ENCODE data around the gene PPP1R7. TPM values are rescaled to one million over a fixed set of nuclear protein-coding genes. Genes with fewer than 3 reads are reported as not detected.
"Not testable (repeated sequence)": the region's sequence is repeated elsewhere in the genome, so short reads cannot be mapped to it uniquely, and the experiment has no call there.

Gene PPP1R7
- total RNA-seq, 1 donor from 2014 or later = 61.5 TPM

DNA sequence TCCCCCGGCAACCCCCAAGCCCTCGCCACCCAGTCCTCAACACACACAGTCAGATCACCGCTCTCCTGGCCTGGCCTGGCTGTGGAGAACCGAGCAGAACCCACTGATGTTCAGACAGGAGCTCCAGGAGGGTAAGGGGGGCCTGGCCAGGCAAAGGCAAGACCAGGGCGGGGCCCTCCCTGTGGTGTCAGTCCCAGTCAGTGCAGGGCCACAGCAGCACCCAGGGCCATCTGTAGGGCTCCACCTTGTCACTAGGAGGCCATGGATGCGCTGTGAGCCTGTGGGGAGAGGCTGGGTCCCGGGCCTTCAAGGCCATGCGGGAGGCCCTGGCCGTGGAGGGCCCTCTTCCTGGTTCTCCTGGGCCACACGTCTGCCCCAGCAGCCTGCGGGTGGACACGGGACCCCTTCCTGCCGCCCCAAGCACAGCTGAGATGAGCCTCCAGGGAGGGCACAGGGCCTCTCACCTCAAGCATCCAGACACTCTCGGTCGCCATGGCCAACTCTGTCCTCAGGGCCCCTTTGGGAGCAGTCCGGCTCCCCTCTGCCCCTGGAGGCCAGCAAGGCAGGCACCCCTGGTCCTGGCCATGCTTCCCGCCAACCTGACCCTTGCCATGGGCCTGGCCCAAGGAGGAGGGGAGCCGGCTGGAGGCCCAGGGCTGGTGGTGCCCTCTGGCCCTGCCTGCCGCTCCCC is 40.2 kb downstream of the PPP1R7 start:
- no peak for DNase-seq
- Histone ChIP-seq H3K4me3 (no peak overlapping the region), H3K9me3 (replicated peaks) (no peaks in the 10 kb centered on the region), H3K4me1 (no peaks in the 10 kb centered on the region), H3K27ac (replicated peaks) (no peak overlapping the region), H3K27me3 (ENCODE audit: low read depth) (peaks cover 7% of the 10 kb centered on the region), H3K36me3 (no peaks in the 10 kb centered on the region)
- TF ChIP-seq, protein P1, sequence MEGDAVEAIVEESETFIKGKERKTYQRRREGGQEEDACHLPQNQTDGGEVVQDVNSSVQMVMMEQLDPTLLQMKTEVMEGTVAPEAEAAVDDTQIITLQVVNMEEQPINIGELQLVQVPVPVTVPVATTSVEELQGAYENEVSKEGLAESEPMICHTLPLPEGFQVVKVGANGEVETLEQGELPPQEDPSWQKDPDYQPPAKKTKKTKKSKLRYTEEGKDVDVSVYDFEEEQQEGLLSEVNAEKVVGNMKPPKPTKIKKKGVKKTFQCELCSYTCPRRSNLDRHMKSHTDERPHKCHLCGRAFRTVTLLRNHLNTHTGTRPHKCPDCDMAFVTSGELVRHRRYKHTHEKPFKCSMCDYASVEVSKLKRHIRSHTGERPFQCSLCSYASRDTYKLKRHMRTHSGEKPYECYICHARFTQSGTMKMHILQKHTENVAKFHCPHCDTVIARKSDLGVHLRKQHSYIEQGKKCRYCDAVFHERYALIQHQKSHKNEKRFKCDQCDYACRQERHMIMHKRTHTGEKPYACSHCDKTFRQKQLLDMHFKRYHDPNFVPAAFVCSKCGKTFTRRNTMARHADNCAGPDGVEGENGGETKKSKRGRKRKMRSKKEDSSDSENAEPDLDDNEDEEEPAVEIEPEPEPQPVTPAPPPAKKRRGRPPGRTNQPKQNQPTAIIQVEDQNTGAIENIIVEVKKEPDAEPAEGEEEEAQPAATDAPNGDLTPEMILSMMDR (IDR thresholded peaks at IDR 0.05; ENCODE audit: borderline replicate concordance) = no peak
- intact Hi-C loops (cut with micrococcal nuclease) = no loop called here

DNA sequence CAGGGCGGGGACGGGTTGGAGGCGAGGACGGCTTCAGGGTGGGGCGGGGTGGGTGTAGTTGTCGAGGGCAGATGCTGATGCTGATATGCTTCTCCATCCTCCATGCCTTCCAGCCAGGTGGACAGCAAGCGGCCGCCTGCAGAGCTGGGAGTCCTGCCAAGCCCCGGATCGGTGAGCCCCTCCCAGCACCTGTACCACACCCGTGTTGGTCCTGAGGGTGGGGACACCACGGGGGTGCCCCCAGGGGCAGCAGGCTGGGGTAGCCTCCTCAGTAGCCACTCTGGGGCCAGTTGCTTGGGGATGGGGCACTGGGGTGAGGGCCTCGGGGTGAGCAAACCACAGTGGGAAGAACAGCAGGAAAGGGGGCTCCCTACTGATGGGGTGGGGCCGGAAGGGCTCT is 40.8 kb downstream of the PPP1R7 start:
- DNase-seq = no peak
- Histone ChIP-seq H3K27me3 (ENCODE audit: low read depth) (peaks cover 7% of the 10 kb centered on the region), H3K4me1 (no peaks in the 10 kb centered on the region), H3K9me3 (replicated peaks) (no peaks in the 10 kb centered on the region), H3K27ac (replicated peaks) (no peak overlapping the region), H3K4me3 (no peak overlapping the region), H3K36me3 (no peaks in the 10 kb centered on the region)
- intact Hi-C loops (cut with micrococcal nuclease) = no loop called here
- TF ChIP-seq, protein P1 (IDR thresholded peaks at IDR 0.05; ENCODE audit: borderline replicate concordance) = no peak

DNA sequence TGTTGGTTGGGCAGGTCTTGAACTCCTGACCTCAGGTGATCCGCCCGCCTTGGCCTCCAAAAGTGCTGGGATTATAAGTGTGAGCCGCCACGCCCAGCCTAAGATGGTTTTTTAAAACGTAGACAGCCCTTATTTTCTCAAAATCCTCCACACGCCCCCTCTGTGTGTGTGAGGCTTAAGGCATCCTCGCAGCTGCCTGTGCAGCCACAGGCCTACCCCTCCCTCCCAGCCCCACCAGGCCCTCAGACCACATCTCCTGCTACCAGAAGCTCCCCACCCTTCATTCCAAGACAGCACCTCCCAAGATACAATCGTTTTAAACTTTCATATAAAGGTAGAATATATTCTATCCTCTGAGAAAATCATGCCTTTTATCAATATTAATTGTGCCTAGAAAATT is 43.0 kb downstream of the PPP1R7 start:
- TF ChIP-seq, protein P1 (IDR thresholded peaks at IDR 0.05; ENCODE audit: borderline replicate concordance) = no peak
- Histone ChIP-seq H3K27ac (replicated peaks) (no peak overlapping the region), H3K4me3 (no peak overlapping the region), H3K4me1 (no peaks in the 10 kb centered on the region), H3K27me3 (ENCODE audit: low read depth) (no peaks in the 10 kb centered on the region), H3K36me3 (no peaks in the 10 kb centered on the region), H3K9me3 (replicated peaks) (no peaks in the 10 kb centered on the region)
- DNase-seq = no peak
- intact Hi-C loops (cut with micrococcal nuclease) = no loop called here

DNA sequence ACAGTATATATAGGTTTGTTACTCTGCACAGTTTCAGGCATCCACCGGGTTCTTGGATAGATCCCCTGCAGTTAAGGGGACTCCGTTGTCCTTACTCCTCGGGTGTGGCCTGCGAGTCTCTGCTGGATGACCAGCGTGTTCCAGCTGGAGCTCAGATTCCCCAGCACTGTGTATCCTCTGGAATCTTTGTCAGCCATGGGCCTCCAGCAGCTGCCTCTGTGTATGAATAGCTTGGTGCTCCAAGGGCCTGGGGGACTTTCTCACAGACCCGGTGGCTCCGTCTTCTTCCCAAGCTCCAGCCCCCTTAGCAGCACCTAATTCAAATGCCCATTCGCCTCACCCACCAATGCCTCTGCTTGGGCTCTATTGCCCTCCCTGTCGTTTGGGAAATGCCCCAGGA is 44.5 kb downstream of the PPP1R7 start:
- no peak overlapping the region for H3K4me3 ChIP-seq
- intact Hi-C loops (cut with micrococcal nuclease) = no loop called here
- TF ChIP-seq, protein P1 (IDR thresholded peaks at IDR 0.05; ENCODE audit: borderline replicate concordance) = no peak
- H3K27me3 ChIP-seq (ENCODE audit: low read depth) = no peaks in the 10 kb centered on the region
- H3K36me3 ChIP-seq = no peaks in the 10 kb centered on the region
- H3K9me3 ChIP-seq (replicated peaks) = no peaks in the 10 kb centered on the region
- no peak for DNase-seq
- H3K27ac ChIP-seq (replicated peaks) = no peak overlapping the region
- H3K4me1 ChIP-seq = no peaks in the 10 kb centered on the region

DNA sequence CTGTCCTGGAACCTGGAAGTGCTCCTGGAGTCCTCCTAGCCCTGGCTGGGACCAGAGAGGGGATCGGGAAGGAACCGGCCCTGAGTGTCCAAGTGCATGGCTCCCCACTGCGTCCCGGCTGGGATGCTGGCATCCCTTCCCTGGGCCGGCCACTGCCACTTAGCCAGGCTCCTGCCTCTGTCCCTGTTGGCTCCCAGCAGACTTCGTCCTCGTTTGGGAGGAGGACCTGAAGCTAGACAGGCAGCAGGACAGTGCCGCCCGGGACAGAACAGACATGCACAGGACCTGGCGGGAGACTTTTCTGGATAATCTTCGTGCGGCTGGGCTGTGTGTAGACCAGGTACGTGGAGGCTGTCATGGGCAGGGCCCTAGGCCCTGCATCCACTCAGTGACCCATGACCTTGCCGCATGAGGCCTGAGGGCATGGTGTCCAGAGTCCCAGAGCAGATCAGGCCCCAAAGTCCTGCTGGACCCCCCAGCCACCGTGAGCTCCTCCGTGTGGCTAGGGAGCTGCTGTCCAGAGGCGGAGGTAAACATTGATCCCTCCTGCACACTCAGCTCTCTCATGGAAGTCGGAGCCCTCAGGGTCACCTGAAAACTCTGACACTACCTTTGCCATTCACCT is 45.4 kb downstream of the PPP1R7 start:
- Histone ChIP-seq H3K4me1 (no peaks in the 10 kb centered on the region), H3K36me3 (no peaks in the 10 kb centered on the region), H3K9me3 (replicated peaks) (no peaks in the 10 kb centered on the region), H3K27ac (replicated peaks) (no peak overlapping the region), H3K27me3 (ENCODE audit: low read depth) (no peaks in the 10 kb centered on the region), H3K4me3 (no peak overlapping the region)
- intact Hi-C loops (cut with micrococcal nuclease) = no loop called here
- TF ChIP-seq, protein P1 (IDR thresholded peaks at IDR 0.05; ENCODE audit: borderline replicate concordance) = no peak
- no peak for DNase-seq

DNA sequence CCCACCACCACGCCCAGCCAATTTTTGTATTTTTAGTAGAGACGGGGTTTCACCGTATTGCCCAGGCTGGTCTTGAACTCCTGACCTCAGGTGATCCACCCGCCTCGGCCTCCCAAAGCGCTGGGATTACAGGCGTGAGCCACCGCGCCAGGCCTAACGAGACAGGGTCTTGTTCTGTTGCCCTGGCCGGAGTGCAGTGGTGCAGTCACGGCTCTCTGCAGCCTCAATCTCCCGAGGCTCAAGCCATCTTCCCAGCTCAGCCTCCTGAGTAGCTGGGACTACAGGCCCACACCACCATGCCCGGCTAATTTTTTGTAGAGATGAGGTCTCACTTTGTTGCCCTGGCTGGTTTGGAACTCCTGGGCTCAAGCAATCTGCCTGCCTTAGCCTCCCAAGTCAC is 47.0 kb downstream of the PPP1R7 start:
- H3K4me3 ChIP-seq; DNase-seq; H3K4me1 ChIP-seq; intact Hi-C loops (cut with micrococcal nuclease); H3K27me3 ChIP-seq (ENCODE audit: low read depth); H3K36me3 ChIP-seq; H3K9me3 ChIP-seq (replicated peaks); H3K27ac ChIP-seq (replicated peaks): not testable (repeated sequence)
